ENCODE measurements around the gene CCNT2.
A peak's percentile ranks its signal among the peaks of the same experiment; 100 is the strongest.
"Not testable (repeated sequence)": the region's sequence is repeated elsewhere in the genome, so short reads cannot be mapped to it uniquely, and the experiment has no call there.

CCNT2 gene

DNA sequence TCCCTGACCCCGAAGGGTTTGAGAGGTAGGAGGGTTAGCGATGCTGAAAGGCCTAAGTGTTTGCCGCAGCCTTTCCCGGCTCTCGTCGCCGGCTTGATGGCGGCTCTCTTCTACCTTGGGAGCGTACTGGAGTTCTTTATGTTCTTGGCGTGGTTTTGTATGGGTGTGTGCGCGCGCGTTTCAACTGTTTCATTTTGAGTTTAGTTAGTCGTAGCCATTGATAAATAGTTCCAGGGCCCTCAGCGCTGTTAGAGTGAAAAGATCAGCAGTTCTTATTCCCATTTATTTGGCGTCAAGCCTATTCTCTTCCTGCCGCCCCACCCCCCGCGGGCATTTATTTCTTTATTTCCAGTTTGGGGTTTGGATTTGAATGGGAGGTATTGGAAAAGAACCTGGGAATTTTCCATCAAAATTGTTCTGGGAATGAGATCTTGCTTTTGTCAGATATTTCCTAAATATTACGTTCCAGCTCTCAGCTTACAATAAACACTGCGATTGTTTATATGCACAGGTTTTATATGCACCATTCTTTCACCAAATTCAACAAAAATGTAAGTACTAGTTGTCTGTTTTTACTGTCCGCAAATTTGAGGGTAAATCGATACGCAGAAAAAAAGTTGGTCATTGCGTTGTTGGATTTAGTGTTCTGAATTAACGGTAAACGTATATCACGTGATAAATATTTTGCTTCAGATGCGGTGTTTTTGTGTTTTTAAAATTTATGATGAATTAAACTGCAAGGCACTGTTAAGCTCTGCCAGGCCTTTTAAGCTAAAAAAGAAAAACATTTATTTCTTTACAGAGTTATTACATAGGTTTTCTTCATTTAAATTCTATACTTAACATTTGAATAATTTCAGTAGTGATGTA is 954 bp downstream of the CCNT2 start:
- peak; percentile 76 for DNase-seq

DNA sequence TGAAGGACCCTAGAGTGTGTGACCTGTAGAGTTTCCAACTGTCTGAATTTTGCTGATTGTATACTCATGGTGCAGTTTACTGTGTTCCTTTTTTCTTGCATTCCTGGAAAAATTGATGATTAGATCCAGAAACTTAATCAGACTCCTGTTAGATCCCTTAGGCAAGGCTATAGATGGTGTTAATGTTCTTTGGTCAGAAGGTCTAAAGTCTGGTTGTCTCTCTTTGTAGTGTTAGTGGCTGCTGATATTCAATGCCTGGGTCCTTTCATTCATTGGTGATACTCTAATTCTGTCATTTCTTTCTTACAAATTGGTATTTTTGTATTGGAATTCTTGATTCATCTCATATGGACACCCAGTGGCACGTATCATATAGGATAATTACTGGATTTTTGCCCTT is 6.3 kb downstream of the CCNT2 start:
- DNase-seq: no peak

DNA sequence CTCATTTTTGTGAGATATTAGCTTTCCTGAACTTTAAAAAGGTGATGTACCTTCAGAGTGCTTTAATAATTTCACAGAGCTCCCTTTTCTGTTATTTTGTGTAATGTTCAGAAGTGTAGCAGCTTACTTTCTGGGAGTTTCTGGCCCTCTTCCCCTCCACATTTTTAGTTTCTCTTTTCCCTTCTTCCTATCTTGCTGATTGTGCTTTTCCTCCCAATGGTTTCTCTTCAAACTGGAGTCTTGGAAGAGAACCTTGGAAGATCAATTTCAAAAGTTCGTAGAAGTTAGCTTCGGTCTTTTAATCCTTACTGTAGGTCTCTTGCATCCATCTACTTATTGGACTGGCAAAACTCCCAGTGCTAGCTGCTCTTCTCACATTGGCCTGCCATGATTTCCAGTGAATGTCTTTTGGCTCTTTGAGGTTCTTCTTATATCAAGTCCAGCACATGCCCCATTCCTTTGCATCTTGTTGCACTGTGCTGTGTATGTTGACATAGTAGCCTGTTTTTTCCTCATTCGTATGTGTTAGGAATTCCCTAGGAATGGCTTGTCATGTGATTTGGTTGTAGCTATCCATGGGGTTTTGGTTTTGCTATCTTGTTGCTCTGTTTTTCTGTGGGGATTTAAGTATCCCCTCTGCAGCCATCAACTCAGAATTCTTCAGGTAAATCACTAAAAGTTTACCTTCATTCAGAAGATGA is 7.8 kb downstream of the CCNT2 start:
- no peak for DNase-seq

DNA sequence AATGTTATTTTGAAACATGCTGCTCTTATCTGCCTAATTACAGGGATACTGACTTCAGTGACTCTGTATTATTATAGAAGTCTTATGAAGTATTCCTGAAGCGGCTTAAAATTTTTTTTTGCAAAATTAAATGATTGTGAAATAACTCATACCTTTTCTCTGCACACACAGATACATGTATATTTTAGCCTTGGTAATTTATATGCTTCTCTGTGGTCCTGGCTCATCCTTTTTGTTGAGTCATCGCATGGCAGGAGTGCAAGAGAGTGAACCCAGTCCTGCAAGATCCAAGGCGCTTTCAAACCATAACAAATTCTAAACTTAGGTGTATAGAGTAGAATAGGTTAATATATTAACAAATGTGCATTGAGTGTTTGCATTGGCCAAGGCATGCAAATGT is 8.6 kb downstream of the CCNT2 start:
- no peak for DNase-seq

DNA sequence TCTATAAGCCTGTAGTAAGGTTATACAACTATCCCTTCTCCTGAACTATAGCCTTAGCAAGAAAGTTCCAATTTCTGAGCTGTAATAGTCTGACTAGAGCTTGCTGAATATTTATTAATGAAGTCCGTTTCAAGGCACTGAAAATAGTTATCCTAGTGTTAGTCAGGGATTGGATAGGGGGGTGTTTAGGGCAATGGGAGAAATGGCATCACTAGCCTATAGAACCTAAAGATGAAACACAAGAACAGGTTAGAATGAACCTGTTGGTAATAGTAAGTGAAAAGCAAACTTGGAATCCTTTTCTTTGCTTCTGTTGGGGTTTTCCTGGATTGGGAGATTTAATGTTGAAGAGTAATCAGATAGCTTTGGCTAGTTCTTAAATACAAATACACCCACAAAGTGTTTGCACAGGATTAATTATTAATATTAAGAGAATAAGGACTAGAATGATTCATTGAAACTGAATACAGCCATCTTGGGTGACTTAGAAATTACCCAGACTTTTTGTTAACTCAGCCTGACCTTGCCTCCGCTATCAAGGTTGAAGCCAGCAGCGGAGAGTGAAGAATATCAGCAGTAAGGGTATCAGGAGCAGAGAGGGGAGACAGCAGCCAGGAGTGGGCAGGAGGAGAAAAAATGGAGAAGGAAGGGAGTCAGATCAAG is 14.4 kb downstream of the CCNT2 start:
- DNase-seq: no peak

DNA sequence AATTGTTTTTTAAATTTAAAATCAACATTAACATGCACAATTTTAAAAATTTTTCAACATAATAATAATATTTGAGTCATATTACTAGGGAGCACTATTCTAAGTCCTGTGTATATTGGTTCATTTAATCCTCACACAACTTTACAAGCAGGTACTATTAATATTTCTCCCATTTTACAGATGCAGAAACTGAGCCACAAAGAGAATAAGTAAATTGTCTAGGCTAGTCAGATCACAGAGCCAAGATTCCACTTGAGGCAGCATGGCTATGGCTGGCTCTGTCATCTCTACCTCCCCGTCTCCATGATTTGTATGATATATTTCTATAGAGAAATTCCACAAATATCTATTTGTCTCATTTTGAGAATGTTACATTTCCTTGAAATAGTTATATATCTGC is 15.1 kb downstream of the CCNT2 start:
- DNase-seq: no peak

DNA sequence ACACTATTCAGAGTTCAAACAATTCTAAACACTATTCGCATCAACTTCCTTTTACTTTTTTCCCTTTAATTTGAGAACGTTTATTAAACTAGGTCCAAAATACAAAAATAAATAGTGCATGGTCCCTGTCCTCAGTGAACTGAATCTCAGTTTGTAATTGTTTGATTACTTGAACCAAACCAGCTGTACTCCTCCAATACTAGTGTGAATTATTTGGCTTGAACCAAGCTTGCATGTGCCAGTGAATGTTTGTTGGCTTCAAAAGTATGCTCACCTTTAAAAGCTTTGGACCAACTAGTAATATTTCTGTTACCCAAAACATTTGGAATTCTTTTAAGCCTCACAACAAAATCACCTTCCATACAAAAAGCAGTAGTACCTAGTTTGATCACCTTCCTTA is 15.5 kb downstream of the CCNT2 start:
- DNase-seq: no peak

DNA sequence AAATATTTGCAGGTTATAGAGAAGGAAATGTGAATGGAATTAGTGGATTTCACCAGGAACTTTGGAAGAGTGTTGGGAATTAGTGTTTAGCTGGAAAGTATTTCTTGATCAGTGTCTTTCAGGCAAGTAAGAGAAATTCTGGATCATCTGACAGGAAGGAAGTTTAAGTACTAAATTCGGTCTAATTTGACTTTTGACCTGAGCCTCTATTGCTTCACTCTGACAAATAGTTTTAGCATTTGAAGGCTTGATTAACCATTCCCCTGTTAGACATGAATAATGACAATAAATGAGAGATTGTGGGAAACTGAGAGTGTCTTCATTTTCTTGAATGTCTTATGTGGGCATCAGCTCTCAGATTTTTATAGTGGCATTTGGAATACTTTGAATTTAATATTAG is 16.0 kb downstream of the CCNT2 start:
- no peak for DNase-seq

DNA sequence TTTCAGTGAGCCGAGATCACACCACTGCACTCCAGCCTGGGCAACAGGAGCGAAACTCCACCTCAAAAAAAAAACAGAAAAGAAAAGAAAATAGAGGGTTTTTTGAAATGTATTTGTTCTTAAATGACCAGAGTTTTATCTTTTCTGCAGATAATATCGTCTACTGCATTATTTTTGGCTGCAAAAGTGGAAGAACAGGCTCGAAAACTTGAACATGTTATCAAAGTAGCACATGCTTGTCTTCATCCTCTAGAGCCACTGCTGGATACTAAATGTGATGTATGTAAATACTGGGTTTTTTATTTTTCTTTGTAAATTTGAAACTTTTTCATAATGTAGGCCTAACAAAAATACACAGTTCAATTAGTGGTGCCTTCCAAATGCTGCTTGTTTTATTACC is 18.1 kb downstream of the CCNT2 start:
- no peak for DNase-seq

DNA sequence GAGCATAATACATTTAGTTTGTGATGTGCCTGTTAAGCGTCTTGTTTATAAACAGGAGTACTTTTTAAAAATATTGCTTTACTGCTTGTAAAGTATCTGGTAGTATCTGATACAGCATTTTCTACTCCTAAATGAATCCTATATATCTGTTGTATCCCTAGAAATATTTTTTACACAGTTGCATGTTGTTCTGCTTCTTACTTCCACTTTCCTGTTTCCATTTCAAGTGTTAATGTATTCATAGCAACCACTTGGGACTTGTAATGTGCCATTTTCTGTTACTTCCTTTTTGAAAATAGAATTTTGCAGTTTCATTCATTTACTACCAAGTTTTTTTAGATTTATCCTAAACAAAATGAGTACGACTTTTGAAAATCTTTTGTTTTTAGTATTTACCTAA is 24.9 kb downstream of the CCNT2 start:
- DNase-seq: no peak

DNA sequence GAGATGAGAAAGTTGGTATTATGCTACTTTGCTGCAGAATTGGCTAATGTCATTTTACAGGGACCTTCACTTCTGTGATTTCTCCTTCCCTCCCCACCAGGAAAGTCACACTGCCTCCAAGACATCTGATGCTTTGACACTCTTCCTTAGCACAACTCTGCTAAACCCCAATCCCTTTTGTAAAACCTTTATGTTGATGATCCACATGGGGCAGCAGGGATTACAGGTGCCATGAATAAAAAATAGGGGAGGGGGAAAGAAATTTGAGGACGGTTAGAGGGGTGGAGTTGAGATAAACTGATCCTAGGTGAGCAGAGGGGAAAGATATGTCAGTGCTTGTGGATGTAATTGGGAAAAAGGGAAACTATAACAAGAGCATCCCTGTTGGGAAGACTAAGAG is 26.4 kb downstream of the CCNT2 start:
- peak; percentile 32 for DNase-seq

DNA sequence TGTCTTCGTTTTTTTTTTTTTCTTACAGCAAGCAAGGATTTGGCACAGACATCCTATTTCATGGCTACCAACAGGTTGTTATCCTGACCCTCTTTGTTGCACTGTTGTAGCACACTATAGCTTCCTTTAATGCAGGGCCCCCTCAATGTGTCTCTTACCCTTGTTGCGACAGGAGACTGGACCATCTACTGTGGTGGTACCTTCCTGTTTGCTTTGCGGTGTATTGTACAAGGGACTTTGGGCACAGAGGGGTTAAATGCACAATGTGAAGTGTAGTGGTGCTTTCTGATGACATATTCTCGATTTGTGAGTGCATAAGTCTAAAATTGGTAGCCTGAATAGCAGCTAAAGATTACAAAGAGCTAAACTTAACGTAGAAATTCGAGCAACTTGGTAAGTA is 27.5 kb downstream of the CCNT2 start:
- DNase-seq: no peak

DNA sequence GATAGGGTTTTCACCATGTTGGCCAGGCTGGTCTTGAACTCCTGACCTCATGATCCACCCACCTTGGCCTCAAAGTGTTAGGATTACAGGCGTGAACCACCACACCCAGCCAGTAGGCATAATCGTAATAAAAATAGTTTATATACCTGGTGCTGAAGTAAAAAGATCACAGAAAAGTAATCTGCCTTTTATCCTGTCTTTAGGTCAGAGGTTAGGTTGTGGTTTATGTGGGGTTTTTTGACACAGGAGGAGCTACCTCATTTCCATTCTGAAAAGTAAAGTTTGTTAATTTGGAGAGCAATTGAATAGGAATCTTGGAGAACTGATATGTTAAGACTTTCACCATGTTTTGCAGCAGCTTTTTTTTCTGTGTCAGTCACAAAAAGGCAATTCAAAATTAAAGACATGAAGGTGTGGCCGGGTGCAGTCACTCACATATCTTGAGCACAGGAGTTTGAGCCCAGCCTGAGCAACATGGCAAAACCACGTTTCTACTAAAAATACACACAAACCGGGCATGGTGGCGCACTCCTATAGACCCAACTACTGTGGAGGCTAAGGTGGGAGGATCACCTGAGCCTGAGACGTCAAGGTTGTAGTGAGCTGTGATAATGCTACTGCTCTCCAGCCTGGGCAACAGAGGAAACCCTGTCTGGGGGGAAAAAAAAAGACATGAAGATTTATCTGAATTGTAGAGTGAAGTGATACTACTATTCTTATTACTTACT is 31.5 kb downstream of the CCNT2 start:
- no peak for DNase-seq

DNA sequence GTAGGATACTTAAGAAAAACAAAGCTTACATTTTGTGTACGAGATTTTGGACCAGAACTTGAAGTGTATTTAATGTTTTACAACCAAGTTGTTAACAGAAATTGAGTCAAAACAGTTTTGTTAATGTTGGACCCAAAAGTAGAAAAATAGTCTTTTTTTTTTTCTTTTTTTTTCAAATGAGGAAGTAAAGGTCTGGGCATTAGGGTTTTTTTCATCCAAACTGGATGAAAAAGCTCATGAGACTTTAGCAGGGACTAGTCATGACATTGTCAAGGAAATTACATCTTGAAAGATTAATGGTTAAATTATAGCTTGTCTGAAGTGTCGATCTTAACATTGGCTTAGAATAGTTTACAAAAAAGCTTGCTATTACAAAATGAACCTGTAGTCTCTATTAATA is 32.3 kb downstream of the CCNT2 start:
- no peak for DNase-seq

DNA sequence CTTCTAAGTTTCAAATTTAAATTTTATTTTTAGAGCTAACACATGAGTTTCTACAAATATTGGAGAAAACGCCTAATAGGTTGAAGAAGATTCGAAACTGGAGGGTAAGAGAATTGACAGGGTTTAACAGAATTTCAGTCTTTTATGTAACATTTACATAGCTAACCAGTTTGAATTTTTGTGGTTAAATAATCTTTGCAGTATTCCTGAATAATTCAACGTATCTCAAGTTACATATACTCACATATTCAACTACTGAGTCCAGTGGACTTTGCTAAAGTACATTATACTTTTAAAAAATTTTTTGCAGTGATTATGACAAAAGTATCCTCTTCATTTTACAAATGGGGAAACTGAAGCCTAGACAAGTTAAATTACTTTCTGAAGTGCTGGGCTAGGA is 34.0 kb downstream of the CCNT2 start:
- DNase-seq: no peak

DNA sequence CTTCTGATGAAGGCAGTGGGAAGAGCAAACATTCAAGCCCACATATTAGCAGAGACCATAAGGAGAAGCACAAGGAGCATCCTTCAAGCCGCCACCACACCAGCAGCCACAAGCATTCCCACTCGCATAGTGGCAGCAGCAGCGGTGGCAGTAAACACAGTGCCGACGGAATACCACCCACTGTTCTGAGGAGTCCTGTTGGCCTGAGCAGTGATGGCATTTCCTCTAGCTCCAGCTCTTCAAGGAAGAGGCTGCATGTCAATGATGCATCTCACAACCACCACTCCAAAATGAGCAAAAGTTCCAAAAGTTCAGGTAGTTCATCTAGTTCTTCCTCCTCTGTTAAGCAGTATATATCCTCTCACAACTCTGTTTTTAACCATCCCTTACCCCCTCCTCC is 35.4 kb downstream of the CCNT2 start:
- DNase-seq: no peak

DNA sequence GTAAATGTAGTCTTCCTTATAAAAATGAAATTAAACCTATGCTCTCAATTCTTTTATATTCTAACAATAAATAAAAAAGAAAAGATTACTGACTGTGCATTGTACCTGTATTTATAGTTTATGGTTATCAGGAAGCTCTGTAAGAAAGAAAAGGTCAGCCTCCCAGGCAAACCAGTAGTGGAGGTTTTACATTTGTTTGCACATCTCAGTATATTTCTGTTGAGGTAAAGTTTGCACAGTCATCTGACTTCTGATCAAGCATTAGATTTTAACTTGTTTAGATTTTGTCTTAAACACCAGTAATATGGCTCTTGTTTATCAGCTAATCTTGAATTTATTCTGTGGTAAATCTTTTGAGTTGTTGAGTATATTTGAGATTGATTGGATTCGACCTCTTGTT is 37.1 kb downstream of the CCNT2 start:
- DNase-seq: no peak

DNA sequence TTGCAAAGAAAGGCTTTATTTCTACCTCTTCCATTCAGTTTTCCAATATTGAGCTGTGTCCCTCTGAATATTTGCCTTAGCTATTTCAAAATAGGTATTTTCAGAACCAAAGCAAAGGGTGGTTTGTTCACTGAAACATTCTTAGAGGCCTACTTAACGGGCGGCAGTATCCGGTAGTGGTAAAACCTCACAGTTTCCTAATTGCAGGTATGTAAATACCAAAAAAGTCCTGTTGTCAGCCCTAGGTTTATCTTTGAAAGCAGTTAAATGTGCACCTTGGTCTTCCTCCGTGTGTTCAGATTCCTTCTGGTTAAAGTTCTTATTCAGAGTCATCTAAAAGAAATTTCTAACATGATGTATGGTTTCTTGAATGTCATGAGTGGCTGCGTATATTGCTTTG is 38.9 kb downstream of the CCNT2 start:
- no peak for DNase-seq

DNA sequence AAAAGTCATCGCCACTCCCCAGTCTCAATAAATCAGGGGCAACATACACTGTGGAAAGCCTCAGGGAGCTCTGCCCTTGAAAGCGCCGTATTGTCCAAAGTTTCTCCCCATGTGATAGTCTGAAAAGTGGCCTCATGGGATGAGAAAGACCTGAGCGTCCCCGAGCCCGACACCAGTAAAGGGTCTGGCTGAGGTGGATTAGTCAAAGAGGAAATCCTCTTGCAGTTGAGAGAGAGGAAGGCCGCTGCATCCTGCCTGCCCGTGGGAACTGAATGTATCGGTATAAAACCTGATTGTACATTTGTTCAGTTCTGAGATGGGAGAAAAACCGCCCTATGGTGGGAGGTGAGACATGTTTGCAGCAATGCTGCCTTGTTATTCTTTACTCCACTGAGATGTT is 48.5 kb downstream of the CCNT2 start:
- not testable (repeated sequence) for DNase-seq

DNA sequence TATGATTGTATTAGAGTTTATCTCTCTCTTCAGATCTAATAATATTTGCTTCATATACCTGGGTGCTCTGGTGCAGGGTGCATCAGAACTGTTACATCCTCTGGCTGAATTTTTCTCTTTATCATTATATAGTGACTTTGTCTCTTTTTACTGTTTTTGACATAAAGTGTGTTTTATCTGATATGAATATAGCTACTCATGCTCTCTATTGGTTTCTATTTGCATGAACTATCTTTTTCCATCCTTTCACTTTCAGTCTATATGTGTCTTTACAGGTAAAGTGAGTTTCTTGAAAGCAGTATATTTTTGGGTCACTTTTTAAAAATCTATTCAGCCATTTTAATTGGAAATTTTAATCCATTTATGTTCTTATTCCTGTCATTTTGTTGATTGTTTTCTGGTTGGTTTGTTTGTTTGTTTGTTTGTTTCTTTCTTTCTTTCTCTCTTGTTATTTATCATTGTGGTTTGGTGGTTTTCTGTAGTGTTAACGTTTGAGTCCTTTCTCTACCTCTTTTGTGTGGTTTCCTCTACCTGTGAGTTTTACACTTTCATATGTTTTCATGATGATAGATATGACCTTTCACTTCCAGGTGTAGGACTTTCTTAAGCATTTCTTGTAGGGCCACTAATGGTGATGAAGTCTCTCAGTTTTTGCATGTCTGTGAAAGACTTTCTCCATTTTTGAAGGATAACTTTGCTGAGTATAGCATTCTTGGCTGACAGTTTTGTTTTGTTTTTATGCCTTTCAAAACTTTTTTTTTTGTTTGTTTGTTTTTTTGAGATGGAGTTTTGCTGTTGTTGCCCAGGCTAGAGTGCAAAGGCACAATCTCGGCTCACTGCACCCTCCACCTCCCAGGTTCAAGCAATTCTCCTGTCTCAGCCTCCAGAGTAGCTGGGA is 54.9 kb downstream of the CCNT2 start:
- no peak for DNase-seq

DNA sequence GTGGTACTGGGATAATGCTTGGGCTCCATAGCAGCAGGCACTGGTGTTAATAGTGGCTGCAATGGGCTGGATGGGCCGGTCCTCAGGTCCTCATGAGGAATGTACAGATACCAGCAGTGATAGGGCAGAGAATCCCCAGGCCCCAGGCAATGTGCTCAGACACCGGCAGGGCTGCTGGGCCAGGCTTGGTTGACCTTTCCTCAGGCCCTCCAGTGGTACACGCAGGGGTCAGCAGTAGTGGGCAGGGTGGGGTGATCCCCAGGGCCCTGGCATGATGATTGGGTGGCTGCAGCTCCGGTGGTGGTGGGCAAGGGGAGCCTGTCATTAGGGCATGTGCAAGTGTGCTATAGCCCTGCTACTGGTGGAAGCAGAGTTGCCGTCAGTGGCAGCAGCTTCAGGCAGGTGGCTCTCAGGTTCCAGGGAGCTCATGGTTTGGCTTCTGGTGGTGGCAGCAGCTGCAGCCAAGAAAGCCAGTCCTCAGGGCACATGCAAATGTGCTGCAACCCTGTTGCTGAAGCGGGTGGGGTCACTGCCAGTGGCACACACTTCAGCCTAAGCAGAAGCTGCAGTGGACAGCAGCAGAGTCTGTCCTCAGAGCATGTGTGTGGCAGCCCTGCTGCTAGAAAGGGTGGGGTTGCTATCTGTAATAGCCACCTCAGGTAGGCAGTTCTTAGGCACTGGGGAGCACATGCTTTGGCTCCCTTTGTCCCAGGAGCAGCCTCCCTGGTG is 56.8 kb downstream of the CCNT2 start:
- no peak for DNase-seq

All from NCI-H82 (cell line).